SKM-1 (cell line): ENCODE results near the gene GIMAP6.
"Not testable (repeated sequence)": the region's sequence is repeated elsewhere in the genome, so short reads cannot be mapped to it uniquely, and the experiment has no call there.

Experiments
- DNase-seq: peaks from one replicate; lab custom pipeline; 2025; ENCODE audit not compliant: unreplicated experiment; lab: John Stamatoyannopoulos, UW

Gene GIMAP6

DNA sequence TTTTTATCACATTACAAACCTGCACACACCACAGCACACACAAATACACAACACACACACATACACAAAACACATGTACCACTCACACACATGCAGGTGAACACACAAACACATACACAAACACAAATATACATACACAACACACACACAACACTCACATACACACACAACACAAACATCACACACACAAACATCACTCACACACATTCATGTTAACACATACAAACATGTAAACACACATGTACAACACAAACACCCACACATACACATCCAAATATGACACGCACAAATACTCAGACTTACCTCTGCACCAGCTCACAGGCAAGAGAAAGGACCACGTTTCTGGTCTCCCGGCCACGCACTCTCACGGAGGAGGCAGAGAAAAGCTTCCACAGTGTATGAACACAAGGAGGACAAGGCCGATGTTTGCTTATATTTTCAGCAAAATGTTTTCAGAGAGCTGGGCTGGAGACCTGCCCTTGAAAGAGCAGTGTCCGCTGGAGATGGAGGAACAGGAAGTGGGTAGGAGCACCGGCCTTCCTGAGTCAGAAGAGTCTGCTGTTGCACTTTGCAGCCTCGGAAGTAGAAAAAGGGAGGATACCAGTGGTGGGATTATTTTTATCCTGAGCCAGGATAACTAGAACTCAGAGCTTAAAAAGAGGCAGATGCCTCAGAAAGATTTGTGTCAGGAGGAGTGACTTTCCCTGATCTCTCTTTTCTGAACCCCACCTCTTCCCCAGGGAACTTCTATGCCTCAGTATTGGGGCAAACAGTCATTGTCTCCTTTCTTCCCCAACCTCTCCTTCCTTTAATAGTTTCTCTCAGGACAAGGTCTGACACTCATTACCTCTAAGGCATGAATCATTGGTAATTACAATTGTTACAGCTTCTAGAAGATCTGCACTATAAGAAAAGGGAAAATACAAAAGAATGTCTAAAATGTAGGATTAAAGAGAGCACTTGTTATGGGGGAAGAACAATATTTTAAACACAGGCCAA, at the start of gene GIMAP6:
Gene GIMAP6, minus strand, starts transcription at position 520 of the 999 bp plus-strand sequence. CDS start 2,243 bp downstream, outside the sequence.
- peak; percentile 0 for DNase-seq

DNA sequence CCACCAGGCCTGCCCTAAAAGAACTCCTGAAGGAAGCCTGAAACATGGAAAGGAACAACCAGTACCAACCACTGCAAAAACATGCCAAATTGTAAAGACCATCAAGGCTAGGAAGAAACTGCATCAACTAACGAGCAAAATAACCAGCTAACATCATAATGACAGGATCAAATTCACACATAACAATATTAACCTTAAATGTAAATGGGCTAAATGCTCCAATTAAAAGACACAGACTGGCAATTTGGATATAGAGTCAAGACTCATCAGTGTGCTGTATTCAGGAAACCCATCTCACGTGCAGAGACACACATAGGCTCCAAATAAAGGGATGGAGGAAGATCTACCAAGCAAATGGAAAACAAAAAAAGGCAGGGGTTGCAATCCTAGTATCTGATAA, 48.2 kb upstream of the GIMAP6 start:
- DNase-seq: not testable (repeated sequence)

DNA sequence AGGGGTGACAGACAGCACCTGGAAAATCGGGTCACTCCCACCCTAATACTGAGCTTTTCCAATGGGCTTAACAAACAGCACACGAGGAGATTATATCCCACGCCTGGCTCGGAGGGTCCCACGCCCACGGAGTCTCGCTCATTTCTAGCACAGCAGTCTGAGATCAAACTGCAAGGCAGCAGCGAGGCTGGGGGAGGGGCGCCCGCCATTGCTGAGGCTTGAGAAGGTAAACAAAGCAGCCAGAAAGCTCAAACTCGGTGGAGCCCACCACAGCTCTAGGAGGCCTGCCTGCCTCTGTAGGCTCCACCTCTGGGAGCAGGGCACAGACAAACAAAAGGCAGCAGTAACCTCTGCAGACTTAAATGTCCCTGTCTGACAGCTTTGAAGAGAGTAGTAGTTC, 46.4 kb upstream of the GIMAP6 start:
- DNase-seq: not testable (repeated sequence)

DNA sequence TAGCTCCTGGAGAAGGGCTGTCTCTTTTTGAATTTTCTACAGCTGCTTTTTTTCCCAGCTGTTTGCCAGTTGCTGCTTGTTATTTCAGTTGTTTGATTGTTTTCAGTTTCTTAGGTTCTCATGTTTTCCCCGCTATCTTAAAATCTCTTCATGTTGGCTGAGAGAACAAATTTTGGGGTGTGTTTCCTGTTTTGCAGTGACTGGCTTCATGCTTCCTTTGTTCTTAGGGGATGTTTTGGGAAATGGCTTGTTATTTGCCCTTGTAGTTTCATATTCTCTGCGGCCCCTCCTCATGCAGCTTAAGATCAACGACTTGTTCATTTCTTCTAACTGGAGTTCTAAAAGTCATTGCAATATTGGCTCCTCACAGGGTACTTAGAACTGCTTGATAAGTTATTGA, 44.7 kb upstream of the GIMAP6 start:
- not testable (repeated sequence) for DNase-seq

DNA sequence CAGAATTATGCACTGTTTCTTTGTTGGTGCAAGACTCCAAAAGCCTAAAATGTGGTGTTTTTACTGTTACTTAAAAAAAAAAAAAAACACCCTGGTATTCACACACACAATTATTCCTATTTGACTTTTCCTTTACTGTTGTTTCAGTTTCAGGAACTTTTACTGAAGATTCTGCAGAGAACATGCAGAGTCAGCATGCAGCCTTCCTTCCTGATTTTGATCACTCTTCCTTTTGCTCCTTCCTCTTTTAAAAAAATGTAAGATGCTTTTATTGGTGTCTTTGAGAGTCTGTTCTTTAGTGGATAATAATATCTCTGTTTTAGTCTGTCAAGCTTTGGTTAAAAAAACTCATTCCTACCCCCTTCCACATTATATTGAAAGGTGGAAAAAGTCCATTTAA, 44.1 kb upstream of the GIMAP6 start:
- peak; percentile 4 for DNase-seq

DNA sequence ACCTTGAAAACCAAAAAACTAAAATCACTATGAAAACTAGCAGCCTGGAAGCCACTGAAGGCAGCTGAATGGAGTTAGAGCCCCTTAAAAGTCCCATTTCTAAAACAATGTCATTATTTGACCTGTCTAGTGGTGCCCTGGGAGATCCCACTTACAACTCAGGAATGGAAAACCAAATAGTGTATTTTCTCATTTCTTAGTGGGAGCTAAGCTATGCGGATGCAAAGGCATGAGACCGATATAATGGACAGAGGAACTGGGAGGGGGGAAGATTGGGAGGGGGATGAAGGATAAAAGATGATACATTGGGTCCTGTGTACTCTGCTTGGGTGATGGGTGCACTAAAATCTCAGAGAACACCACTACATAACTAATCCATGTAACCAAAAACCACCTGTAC, 43.5 kb upstream of the GIMAP6 start:
- no peak for DNase-seq

DNA sequence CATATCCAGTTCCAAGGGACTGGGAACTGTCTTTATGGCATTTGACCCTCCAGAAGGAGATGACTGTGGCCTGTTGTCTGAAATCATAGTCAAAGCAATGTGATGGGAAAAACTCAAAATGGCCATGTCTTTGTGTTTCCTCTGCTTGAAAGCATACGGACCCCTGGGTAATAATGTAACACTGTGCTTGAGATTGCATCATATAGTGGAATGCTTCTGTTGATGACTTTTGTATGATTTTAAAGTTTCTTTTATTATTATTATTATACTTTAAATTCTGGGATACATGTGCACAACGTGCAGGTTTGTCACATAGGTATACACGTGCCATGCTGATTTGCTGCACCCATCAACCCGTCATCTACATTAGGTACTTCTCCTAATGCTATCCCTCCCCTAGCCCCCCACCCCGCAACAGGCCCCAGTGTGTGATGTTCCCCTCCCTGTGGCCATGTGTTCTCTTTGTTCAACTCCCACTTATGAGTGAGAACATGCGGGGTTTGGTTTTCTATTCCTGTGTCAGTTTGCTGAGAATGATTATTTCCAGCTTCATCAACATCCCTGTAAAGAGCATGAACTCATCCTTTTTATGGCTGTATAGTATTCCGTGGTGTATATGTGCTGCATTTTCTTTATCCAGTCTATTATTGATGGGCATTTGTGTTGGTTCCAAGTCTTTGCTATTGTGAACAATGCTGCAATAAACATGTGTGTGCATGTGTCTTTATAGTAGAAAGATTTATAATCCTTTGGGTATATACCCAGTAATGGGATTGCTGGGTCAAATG, 39.8 kb upstream of the GIMAP6 start:
- DNase-seq: not testable (repeated sequence)

DNA sequence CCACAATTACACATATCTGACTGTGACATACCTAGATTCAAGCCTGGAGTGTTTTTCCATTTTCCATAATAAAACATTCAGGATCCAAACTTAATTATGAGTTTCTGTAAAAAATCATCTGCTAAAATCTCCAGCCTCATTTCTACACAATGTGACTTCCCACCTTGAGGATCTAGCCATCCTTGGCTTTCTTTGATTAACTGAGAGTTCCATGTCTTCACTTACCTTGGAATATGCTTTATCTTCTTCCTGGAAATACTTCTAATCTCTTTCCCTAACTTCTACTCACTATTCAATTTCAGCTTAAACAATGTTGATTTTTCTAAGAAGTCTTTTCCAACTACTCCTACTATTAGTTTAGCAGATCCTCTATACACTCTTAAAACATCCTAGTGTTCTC, 36.8 kb upstream of the GIMAP6 start:
- DNase-seq: no peak

DNA sequence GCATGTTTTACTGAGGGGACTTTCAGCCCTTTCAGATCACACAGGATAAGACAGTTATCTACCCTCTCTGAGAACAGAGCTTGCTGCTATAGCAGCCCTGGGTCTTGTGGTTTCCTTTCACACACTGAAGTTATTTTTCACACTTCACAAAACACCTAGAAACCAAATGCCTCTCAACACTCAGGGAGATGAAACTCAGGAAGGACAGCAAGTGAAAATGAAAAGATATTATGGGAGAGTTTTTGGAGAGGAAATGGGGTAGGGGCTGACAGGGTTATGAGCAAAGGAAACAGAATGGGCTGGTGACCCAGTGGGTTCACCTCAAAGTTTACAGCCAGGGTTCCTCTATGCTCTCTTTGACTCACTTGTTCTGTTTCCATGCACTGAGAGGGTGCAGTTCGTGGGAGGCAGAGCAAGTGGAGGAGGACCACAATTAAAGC, 36.3 kb upstream of the GIMAP6 start:
- DNase-seq: no peak

DNA sequence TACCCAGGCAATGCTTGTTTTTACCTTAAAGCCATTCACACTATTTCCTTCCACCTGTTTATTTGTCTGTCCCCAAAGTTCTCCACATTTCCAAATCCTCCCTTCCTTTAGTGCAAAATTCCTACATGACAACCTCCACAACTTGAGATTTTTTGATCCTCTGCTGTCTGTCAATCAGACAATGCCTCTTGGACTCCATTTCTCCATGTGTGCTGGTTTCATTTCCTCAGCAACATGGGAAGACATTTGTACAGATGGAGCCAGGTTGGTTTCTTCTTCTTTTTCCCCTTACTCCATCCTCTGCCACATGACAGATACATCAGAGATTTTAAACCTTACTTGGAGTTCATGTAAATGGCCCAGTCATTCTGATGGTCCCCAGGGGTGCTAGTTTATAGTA, 34.2 kb upstream of the GIMAP6 start:
- DNase-seq: no peak

DNA sequence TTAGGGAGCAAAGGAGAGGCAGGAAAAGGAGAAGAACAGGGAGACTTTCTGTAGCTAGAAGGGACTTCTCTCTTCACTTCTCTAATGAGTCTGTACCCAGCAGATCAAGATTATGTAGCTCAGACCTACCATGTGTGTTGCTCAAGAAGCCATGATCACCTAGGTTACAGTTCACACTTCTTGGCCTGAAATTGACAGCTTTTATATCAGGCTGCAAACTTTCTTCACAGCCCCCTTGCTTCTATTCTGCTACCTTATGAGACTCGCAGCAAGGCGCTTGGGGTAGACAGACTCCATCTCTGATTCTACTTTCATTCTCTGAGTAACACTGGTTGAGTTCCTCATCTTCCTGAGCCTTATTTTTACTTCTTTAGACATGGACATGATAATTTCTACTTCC, 33.7 kb upstream of the GIMAP6 start:
- DNase-seq: no peak

DNA sequence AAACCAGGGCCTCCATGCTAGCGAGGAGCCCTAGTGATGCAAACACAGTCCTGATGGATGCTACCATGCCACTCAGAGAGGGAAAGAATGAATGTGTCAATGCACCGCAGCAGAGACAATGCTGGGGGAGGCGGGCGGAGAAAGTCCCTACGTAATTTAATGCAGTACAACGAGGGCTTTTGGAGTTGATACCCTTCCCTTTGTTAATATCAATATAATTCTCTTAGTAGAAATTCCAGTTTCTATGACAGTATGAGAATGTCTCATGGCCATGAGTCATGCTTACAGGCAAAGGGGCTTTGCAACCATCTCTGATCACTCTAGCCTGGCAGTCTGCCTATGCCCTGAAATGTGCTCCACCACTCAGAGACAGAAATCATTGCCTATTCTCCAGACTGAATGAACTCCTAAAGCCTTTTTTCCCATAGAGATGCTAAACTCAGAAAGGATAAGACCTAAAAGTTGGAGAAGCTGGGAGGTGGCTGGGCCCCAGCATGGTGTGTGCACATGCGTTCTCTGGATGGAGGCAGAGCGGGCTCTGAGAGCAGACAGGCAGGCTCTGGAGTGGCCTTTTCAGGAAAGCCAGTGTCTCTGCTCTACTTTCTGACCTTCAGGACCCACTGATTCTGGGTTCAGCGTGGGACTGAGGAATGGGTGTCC, 33.0 kb upstream of the GIMAP6 start:
- DNase-seq: no peak

DNA sequence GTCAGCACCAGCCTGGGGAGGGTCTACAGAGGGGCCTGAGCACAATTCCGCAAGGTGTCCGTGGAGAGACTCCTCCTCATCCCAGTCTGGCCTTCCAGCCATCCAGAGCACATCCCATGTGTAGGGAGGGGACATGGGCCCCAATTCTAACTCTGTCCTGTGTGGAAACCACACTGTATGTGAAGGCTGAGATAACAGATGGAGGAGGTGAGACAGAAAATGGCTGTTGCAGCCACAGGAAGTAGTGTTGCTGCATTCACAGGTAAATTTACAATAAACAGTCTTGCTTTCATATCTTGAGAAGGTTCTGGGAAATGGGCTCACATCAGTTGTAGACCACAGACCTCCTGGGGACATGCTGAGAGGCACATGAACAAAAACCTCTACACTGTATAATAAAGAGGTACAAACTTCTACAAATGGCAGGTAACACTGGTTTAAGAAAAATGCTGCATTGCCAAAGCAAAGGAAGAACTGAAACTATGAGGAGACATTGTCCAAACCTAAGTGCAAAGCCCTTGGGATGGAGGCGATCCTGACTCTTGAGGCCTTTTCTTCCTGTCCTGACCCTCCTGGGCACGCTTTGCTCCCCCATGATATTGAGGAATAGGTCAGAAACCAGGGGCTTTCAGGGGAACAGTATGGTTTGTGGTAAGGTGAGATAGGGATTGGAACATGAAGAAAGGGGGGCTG, 31.8 kb upstream of the GIMAP6 start:
- no peak for DNase-seq

DNA sequence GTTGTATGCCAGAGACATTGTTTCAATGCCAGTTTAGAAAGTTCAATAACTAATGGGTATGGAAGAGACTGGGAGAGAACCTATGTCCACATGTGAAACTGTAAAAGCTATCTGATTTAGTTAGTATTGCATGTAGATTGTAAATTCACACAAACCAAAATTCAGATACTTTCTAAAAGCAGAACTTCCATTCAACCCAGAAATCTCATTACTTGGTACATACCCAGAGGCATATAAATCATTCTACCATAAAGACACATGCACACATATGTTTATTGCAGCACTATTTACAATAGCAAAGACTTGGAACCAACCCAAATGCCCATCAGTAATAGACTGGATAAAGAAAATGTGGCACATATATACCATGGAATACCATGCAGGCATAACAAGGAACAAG, 30.6 kb upstream of the GIMAP6 start:
- not testable (repeated sequence) for DNase-seq

DNA sequence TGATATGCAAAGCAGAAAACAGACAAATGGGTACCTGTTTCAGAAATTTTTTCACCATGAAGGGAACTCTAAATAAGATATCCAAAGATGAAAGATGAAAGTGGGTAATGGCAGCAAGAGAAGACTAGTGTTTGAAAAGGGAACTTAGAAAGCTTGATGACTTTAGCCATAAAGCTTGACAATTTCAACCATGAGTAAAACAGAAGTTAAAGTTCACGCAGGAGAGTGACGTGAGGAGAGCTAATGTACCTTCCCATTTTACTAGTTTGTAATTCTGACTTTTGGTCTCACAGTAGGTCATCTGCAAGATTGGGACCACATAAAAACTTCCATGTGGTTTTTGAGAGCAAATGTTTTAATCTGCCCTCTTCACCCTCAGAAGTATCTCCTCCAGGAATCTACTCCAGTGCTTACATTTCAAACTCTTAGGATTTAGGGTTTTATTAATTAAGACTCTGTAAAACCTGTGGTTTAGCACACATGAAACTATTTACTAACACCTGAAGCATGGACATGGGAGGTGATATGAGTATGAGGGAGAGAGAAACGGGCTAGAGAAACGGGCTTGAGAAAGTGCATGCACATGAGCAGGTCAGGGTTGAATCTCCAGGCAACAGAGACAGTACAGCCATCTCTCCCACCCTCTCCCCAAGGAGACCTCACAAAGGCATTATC, 28.9 kb upstream of the GIMAP6 start:
- DNase-seq: no peak

DNA sequence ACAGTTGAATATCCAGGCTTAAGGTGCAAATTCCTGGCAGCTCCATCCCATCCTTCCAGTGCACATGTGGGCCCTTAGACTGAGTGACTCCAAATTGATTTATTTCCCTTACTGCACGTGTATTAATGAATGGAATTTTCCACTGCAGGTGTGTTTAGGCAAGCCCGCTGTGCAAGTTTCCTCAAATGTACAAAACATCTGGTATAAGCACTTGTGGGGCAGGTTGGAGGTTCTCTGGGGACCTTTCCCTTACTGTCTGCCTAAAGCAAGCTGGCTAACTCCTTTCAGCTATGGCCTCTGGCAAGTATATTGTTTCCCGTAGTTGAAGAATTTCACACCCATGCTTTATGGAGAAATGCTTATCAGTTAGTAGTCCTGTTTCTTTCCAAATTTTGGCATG, 25.3 kb upstream of the GIMAP6 start:
- no peak for DNase-seq

DNA sequence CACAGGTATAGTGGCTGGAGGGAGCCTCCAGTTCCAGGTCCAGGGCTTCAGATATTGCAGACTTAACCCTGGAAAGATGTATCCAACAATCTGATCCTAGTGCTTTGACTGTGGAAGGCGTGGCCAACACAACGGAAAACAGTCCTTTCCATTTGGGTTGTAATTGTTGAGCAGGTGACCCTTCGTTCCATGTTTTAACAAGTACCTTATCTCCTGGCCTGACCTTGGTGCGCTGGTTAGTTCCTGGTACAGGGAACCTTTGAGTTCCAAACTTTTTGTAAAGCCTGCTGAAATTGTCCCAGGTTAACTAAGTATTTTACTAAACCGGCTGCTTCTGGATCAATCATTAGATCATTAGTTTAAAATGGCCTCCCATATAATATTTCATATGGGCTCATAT, 23.9 kb upstream of the GIMAP6 start:
- no peak for DNase-seq

DNA sequence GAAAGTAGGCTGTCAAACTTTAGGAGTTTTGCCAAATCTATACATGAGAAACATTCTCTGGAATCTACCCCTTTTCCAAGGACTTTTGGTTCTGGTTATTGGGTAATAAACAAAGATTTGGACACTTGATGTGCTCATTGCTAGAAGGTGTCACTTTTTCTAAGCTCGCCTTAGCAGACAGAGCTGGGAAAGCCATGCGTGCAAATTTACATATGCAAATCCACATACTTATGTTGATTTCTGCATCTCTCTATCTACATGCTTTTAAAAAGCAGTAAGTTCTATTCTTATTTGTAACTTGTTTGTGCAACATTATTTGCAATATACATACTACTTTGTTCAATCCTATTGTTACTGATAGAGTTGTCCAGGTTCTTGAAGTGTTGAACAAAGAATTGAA, 22.5 kb upstream of the GIMAP6 start:
- no peak for DNase-seq

DNA sequence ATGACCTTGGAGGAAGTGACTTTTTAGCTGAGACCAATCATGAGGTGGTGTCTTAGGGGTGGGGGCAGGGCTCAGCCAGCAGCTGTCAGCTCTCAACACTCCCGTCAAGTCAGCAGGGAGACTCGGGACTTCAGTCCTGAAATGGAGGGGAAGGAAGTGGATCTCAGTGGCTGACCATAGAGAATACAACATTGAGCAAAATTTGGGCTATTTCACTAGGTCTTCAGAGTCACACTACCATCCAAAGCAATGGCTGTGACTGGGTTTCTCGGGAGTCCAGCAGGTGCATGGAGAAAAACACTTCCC, 16.8 kb upstream of the GIMAP6 start:
- DNase-seq: no peak

DNA sequence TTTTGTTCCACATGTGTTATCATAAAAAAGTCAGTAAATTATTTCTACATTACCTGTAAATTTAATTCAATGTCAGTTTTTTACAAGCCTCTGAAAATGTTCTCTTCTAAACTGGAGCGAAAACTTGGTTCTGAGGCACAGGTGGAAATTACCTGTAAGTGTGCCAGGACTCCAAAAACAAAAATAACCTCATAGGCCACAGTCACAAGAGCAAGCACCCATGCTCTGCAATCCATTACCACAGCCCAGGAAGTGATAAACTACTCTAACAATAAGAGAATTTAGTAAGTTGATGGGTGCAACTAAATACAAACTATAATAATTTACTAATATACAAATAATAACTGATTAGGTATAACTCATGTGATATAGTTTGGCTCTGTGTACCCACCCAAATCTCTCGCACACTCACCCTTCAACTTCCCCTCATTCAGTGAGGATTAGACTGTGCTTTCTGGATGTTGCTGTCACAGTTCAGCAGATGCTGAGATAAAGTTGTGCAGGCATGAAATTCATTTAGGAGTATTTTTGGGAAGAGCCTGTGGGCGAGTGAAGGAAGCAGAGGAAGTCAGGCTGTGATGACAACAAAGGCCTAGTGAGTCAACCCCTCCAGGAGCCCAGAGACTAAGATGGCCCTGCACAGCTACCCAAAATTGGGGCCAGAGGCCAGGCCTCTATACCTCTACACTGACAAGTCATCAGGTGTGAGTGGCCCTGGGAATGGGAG, 16.3 kb upstream of the GIMAP6 start:
- DNase-seq: no peak
